RWPE2 (cell line): ENCODE measurements around the gene FAM177A1.
"Not testable (repeated sequence)": the region's sequence is repeated elsewhere in the genome, so short reads cannot be mapped to it uniquely, and the experiment has no call there.

Experiments used
- ATAC-seq: fragments of 200-7000 bp; cut with Tn5 transposase; 3 replicates; pipeline ENCODE4 v1.9.1; 2021; ENCODE audit warnings: low read depth
- DNase-seq: peaks from one replicate; pipeline ENCODE4 v3.0.0-alpha.2; 2020; ENCODE audit warnings: low spot score
- H3K27ac ChIP-seq: fragments of 450-650 bp; 2 replicates; pipeline ENCODE4 v1.5.1; 2017; ENCODE audit warnings: mild to moderate bottlenecking; ENCODE audit not compliant: poor library complexity, severe bottlenecking
- H3K27me3 ChIP-seq: fragments of 250-450 bp; sonication (Bioruptor Pico); 2 replicates; pipeline ENCODE4 v1.5.1; 2021; ENCODE audit warnings: mild to moderate bottlenecking, moderate library complexity; ENCODE audit not compliant: insufficient read depth, poor library complexity, severe bottlenecking
- H3K36me3 ChIP-seq: fragments of 250-450 bp; sonication (Bioruptor Pico); 2 replicates; pipeline ENCODE4 v1.5.1; 2020; ENCODE audit warnings: low read depth, mild to moderate bottlenecking, moderate library complexity
- H3K4me1 ChIP-seq: fragments of 250-450 bp; sonication (Bioruptor Pico); 2 replicates; pipeline ENCODE4 v1.5.1; 2021; ENCODE audit warnings: mild to moderate bottlenecking, moderate library complexity; ENCODE audit not compliant: insufficient read depth, poor library complexity, severe bottlenecking
- H3K4me3 ChIP-seq: fragments of 250-450 bp; sonication (Bioruptor Pico); 2 replicates; pipeline ENCODE4 v1.5.1; 2021; ENCODE audit warnings: mild to moderate bottlenecking, moderate library complexity; ENCODE audit not compliant: severe bottlenecking
- H3K9me3 ChIP-seq: fragments of 250-450 bp; sonication (Bioruptor Pico); 2 replicates; pipeline ENCODE4 v1.5.1; 2021; ENCODE audit warnings: mild to moderate bottlenecking, moderate library complexity; ENCODE audit not compliant: severe bottlenecking
- TF ChIP-seq, protein P1 (sequence below): fragments of 450-650 bp; IDR thresholded peaks from one replicate; pipeline ENCODE4 v1.5.1; 2017; ENCODE audit warnings: mild to moderate bottlenecking, moderate library complexity; ENCODE audit not compliant: poor library complexity, severe bottlenecking

The FAM177A1 gene

DNA sequence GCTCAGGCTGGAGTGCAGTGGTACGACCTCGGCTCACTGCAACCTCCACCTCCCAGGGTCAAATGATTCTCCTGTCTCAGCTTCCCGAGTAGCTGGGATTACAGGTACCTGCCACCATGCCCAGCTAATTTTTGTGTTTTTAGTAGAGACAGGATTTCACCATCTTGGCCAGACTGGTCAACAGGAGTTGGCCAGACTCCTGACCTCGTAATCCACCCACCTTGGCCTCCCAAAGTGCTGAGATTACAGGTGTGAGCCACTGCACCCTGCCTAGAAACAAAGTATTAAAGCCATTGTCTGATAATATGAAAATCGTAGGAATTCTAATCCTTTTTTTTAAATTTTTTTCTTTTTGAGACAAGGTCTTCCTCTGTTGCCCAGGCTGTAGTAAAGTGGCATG is 19.7 kb downstream of the FAM177A1 start:
- not testable (repeated sequence) for H3K27me3 ChIP-seq, ATAC-seq, H3K4me3 ChIP-seq, H3K9me3 ChIP-seq, H3K27ac ChIP-seq, DNase-seq, H3K4me1 ChIP-seq
- peaks cover 22% of the 10 kb centered on the region for H3K36me3 ChIP-seq

DNA sequence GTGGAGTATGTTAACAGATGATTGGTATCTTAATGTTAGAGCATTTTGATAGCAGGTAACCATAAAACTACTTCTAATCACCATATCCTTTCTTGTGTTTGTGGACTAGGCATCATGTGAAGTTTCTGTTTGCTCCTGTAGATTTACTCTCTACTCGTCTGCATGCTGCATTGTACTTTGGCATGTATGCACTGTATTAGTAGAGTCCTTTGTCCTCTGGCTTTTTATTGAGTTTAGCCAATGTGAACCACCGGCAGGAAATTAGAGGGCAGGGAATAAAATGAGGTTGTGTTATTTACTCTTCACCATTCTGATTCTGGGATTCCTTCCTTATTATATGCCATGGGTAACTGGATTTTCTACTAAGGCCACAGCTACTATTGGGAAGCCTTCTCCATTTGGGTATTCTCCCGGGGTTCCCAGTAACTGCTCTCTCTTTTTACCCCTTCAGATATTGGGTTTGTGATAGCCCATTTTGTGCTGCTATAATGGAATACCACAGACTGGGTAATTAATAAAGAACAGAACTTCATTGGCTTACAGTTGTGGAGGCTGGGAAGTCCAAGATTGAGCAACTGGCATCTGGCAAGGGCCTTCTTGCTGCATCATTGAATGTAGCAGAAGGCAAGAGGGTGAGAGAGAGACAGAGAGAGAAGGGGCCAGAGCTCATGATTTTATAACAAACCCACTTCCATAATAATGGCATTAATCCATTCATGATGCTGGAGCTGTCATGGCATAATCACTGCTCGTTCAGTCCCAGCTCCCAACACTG is 22.4 kb downstream of the FAM177A1 start:
- Histone ChIP-seq H3K27ac (no peak overlapping the region), H3K4me3 (no peak overlapping the region), H3K4me1 (no peaks in the 10 kb centered on the region), H3K36me3 (peaks cover 31% of the 10 kb centered on the region), H3K9me3 (no peaks in the 10 kb centered on the region), H3K27me3 (no peaks in the 10 kb centered on the region)
- DNase-seq (no peak), ATAC-seq (no peak)
- TF ChIP-seq, protein P1, sequence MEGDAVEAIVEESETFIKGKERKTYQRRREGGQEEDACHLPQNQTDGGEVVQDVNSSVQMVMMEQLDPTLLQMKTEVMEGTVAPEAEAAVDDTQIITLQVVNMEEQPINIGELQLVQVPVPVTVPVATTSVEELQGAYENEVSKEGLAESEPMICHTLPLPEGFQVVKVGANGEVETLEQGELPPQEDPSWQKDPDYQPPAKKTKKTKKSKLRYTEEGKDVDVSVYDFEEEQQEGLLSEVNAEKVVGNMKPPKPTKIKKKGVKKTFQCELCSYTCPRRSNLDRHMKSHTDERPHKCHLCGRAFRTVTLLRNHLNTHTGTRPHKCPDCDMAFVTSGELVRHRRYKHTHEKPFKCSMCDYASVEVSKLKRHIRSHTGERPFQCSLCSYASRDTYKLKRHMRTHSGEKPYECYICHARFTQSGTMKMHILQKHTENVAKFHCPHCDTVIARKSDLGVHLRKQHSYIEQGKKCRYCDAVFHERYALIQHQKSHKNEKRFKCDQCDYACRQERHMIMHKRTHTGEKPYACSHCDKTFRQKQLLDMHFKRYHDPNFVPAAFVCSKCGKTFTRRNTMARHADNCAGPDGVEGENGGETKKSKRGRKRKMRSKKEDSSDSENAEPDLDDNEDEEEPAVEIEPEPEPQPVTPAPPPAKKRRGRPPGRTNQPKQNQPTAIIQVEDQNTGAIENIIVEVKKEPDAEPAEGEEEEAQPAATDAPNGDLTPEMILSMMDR = no peak

DNA sequence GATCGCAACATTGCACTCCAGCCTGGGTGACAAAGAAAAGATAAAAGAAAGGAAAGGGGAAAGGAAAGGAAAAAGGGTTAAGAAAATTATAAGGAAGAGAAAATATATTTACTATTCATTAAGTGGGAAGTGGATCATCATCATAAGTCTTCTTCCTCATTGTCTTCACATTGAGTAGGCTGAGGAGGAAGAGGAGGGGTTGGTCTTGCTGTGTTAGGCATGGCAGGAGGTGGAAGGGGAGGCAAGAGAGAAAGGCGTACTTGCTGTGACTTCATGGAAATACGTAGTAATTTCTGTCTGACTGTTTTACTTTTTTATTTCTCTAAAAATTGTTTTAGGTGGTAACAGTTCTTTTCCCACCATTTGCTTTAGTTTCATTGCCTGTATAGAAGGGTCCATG is 26.2 kb downstream of the FAM177A1 start:
- no peaks in the 10 kb centered on the region for H3K9me3 ChIP-seq
- H3K4me3 ChIP-seq = no peak overlapping the region
- no peaks in the 10 kb centered on the region for H3K4me1 ChIP-seq

DNA sequence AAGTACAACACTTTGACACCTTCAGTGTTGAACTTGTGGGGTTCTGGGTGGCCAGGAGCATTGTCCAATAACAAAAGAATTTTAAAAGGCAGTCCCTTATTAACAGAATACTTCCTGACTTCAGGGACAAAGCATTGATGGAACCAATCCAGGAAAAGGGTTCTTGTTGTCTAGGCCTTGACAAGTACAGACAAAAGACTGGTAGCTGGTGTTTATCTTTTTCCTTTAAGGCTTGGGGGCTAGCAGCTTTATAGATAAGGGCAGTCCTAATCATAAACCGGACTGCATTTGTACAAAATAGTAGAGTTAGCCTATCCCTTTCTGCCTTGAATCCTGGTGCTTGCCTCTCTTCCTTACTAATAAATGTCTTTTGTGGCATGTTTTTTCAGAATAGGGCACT is 27.4 kb downstream of the FAM177A1 start:
- TF ChIP-seq, protein P1 = no peak
- Histone ChIP-seq H3K27ac (no peak overlapping the region), H3K27me3 (no peaks in the 10 kb centered on the region), H3K4me3 (no peak overlapping the region), H3K9me3 (no peaks in the 10 kb centered on the region), H3K36me3 (peaks cover 54% of the 10 kb centered on the region), H3K4me1 (no peaks in the 10 kb centered on the region)
- DNase-seq = no peak
- ATAC-seq = no peak

More for the DNA sequence above, 26.2 kb downstream of the FAM177A1 start:
- DNase-seq = no peak
- H3K27ac ChIP-seq = no peak overlapping the region
- H3K27me3 ChIP-seq = no peaks in the 10 kb centered on the region
- peaks cover 45% of the 10 kb centered on the region for H3K36me3 ChIP-seq
- TF ChIP-seq, protein P1 = no peak
- no peak for ATAC-seq

DNA sequence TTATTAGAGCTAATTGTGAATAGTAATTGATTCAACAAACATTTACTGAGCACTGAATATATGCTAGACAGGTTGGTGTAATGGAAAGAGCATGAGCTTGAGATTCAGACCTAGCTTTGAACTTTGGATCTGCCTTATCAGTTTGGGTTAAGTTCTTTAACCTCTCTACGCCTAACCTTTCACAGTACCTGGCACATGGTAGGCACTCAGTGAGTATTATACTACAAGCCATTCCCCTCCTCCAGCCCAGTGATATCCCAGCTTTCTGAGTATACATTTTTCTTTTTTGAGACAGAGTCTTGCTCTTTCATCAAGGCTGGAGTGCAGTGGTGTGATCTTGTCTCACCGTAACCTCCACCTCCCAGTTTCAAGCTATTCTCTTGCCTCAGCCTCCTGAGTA is 32.0 kb downstream of the FAM177A1 start:
- ATAC-seq (no peak), DNase-seq (no peak)
- no peak overlapping the region for H3K4me3 ChIP-seq
- peaks cover 67% of the 10 kb centered on the region for H3K36me3 ChIP-seq
- no peaks in the 10 kb centered on the region for H3K27me3 ChIP-seq
- no peaks in the 10 kb centered on the region for H3K9me3 ChIP-seq
- H3K4me1 ChIP-seq = no peaks in the 10 kb centered on the region
- H3K27ac ChIP-seq = no peak overlapping the region
- TF ChIP-seq, protein P1 = no peak
